ENCODE results near the gene MRPL2.

MRPL2 gene

DNA sequence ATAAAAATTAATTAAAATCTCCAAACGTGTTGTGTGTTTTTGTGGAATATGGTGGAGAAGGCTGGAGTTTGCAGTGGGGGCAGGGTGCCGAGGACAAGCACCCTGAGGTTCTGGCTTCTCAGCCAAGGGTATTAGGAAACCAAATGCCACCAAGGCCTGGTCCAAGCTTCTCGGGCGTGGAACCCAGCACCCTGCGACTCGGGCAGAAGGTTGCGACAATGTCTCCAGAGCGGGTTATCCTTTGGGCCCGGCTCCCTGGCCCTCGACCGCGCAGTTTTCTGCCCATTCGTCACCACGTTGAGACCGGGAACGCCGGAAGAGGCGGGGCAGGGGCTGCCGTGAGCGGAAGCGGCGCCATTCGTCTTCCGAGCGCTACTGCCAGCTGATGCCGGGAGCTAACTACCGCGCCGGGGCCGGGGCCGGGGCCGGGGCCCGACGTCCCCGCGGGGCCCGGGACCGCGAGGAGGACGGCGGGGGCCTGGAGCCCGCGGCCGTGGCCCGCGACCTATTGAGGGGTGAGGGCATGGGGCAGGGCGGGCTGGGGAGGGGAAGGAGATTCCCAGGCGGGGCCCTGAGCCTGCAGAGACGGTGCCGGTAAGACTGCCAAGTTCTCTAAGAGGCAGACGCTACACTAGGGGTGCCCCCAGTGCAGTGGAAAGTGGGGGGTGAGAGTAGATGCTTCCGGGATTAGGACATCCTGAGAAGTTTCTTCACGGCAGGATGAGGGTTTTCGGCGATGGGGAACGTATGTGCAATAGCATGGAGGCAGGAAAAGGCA lies 37.8 kb downstream of the MRPL2 start, which contains the start of gene RRP36 (continued):
- TF ChIP-seq ZBTB21 (tag by site-specific recombination; IDR thresholded peaks at IDR 0.05) (no peak), ZNF624 (tag by site-specific recombination; IDR thresholded peaks at IDR 0.05) (no peak), TRIM28 (IDR thresholded peaks at IDR 0.05; ENCODE audit: borderline replicate concordance, low read length) (no peak), IKZF3 (tag by site-specific recombination; IDR thresholded peaks at IDR 0.05) (no peak), ZFP41 (tag by site-specific recombination; IDR thresholded peaks at IDR 0.05; ENCODE audit: borderline replicate concordance) (no peak), ZNF629 (tag by site-specific recombination; IDR thresholded peaks at IDR 0.05) (peak; percentile 77), ZFP69B (tag by site-specific recombination; IDR thresholded peaks at IDR 0.05) (no peak), ZNF366 (tag by site-specific recombination; conservative IDR thresholded peaks at IDR 0.05) (no peak), ZNF792 (tag by site-specific recombination; IDR thresholded peaks at IDR 0.05) (no peak), BCL11A (tag by site-specific recombination; IDR thresholded peaks at IDR 0.05; ENCODE audit: low read depth) (no peak), BCL11B (tag by site-specific recombination; IDR thresholded peaks at IDR 0.05; ENCODE audit: low read depth) (no peak), ZNF548 (tag by site-specific recombination; IDR thresholded peaks at IDR 0.05) (no peak), ZNF211 (tag by site-specific recombination; IDR thresholded peaks at IDR 0.05; ENCODE audit: low read depth) (no peak), ZNF473 (tag by site-specific recombination; IDR thresholded peaks at IDR 0.05) (no peak), ZNF558 (tag by site-specific recombination; IDR thresholded peaks at IDR 0.05) (no peak), HOXD13 (CRISPR knock-in tag; IDR thresholded peaks at IDR 0.05; ENCODE audit: borderline replicate concordance) (no peak), SALL2 (tag by site-specific recombination; IDR thresholded peaks at IDR 0.05; ENCODE audit: borderline replicate concordance) (no peak), GLIS1 (tag by site-specific recombination; IDR thresholded peaks at IDR 0.05) (0 out of 2 replicates have a peak, but pooled peaks have one; percentile 17), ZNF133 (tag by site-specific recombination; IDR thresholded peaks at IDR 0.05) (no peak), ZNF76 (tag by site-specific recombination; IDR thresholded peaks at IDR 0.05; ENCODE audit: borderline replicate concordance, low read depth) (peak; percentile 45; the same call in 1 of the 2 replicates)
- TF ChIP-seq, protein P1, sequence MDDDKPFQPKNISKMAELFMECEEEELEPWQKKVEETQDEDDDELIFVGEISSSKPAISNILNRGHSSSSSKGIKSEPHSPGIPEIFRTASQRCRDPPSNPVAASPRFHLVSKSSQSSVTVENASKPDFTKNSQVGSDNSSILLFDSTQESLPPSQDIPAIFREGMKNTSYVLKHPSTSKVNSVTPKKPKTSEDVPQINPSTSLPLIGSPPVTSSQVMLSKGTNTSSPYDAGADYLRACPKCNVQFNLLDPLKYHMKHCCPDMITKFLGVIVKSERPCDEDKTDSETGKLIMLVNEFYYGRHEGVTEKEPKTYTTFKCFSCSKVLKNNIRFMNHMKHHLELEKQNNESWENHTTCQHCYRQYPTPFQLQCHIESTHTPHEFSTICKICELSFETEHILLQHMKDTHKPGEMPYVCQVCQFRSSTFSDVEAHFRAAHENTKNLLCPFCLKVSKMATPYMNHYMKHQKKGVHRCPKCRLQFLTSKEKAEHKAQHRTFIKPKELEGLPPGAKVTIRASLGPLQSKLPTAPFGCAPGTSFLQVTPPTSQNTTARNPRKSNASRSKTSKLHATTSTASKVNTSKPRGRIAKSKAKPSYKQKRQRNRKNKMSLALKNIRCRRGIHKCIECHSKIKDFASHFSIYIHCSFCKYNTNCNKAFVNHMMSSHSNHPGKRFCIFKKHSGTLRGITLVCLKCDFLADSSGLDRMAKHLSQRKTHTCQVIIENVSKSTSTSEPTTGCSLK (tag by site-specific recombination; IDR thresholded peaks at IDR 0.05) = no peak
- TF ChIP-seq, protein P2, sequence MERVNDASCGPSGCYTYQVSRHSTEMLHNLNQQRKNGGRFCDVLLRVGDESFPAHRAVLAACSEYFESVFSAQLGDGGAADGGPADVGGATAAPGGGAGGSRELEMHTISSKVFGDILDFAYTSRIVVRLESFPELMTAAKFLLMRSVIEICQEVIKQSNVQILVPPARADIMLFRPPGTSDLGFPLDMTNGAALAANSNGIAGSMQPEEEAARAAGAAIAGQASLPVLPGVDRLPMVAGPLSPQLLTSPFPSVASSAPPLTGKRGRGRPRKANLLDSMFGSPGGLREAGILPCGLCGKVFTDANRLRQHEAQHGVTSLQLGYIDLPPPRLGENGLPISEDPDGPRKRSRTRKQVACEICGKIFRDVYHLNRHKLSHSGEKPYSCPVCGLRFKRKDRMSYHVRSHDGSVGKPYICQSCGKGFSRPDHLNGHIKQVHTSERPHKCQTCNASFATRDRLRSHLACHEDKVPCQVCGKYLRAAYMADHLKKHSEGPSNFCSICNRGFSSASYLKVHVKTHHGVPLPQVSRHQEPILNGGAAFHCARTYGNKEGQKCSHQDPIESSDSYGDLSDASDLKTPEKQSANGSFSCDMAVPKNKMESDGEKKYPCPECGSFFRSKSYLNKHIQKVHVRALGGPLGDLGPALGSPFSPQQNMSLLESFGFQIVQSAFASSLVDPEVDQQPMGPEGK (tag by site-specific recombination; IDR thresholded peaks at IDR 0.05) = peak; percentile 69
- TF ChIP-seq, protein P3, sequence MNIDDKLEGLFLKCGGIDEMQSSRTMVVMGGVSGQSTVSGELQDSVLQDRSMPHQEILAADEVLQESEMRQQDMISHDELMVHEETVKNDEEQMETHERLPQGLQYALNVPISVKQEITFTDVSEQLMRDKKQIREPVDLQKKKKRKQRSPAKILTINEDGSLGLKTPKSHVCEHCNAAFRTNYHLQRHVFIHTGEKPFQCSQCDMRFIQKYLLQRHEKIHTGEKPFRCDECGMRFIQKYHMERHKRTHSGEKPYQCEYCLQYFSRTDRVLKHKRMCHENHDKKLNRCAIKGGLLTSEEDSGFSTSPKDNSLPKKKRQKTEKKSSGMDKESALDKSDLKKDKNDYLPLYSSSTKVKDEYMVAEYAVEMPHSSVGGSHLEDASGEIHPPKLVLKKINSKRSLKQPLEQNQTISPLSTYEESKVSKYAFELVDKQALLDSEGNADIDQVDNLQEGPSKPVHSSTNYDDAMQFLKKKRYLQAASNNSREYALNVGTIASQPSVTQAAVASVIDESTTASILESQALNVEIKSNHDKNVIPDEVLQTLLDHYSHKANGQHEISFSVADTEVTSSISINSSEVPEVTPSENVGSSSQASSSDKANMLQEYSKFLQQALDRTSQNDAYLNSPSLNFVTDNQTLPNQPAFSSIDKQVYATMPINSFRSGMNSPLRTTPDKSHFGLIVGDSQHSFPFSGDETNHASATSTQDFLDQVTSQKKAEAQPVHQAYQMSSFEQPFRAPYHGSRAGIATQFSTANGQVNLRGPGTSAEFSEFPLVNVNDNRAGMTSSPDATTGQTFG (tag by site-specific recombination; IDR thresholded peaks at IDR 0.05; ENCODE audit: borderline replicate concordance) = no peak
- TF ChIP-seq, protein P4, sequence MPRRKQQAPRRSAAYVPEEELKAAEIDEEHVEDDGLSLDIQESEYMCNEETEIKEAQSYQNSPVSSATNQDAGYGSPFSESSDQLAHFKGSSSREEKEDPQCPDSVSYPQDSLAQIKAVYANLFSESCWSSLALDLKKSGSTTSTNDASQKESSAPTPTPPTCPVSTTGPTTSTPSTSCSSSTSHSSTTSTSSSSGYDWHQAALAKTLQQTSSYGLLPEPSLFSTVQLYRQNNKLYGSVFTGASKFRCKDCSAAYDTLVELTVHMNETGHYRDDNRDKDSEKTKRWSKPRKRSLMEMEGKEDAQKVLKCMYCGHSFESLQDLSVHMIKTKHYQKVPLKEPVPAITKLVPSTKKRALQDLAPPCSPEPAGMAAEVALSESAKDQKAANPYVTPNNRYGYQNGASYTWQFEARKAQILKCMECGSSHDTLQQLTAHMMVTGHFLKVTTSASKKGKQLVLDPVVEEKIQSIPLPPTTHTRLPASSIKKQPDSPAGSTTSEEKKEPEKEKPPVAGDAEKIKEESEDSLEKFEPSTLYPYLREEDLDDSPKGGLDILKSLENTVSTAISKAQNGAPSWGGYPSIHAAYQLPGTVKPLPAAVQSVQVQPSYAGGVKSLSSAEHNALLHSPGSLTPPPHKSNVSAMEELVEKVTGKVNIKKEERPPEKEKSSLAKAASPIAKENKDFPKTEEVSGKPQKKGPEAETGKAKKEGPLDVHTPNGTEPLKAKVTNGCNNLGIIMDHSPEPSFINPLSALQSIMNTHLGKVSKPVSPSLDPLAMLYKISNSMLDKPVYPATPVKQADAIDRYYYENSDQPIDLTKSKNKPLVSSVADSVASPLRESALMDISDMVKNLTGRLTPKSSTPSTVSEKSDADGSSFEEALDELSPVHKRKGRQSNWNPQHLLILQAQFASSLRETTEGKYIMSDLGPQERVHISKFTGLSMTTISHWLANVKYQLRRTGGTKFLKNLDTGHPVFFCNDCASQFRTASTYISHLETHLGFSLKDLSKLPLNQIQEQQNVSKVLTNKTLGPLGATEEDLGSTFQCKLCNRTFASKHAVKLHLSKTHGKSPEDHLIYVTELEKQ (tag by site-specific recombination; IDR thresholded peaks at IDR 0.05; ENCODE audit: borderline replicate concordance) = no peak
- TF ChIP-seq, protein P5, sequence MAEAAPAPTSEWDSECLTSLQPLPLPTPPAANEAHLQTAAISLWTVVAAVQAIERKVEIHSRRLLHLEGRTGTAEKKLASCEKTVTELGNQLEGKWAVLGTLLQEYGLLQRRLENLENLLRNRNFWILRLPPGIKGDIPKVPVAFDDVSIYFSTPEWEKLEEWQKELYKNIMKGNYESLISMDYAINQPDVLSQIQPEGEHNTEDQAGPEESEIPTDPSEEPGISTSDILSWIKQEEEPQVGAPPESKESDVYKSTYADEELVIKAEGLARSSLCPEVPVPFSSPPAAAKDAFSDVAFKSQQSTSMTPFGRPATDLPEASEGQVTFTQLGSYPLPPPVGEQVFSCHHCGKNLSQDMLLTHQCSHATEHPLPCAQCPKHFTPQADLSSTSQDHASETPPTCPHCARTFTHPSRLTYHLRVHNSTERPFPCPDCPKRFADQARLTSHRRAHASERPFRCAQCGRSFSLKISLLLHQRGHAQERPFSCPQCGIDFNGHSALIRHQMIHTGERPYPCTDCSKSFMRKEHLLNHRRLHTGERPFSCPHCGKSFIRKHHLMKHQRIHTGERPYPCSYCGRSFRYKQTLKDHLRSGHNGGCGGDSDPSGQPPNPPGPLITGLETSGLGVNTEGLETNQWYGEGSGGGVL (tag by site-specific recombination; IDR thresholded peaks at IDR 0.05) = peak; percentile 60
- TF ChIP-seq, protein P6, sequence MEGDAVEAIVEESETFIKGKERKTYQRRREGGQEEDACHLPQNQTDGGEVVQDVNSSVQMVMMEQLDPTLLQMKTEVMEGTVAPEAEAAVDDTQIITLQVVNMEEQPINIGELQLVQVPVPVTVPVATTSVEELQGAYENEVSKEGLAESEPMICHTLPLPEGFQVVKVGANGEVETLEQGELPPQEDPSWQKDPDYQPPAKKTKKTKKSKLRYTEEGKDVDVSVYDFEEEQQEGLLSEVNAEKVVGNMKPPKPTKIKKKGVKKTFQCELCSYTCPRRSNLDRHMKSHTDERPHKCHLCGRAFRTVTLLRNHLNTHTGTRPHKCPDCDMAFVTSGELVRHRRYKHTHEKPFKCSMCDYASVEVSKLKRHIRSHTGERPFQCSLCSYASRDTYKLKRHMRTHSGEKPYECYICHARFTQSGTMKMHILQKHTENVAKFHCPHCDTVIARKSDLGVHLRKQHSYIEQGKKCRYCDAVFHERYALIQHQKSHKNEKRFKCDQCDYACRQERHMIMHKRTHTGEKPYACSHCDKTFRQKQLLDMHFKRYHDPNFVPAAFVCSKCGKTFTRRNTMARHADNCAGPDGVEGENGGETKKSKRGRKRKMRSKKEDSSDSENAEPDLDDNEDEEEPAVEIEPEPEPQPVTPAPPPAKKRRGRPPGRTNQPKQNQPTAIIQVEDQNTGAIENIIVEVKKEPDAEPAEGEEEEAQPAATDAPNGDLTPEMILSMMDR (tag by site-specific recombination; IDR thresholded peaks at IDR 0.05) = no peak

Measured in HEK293 (cell line).